HEK293 (cell line): Measurements from ENCODE around the gene SMC3.

Source experiments
- CTCF ChIA-PET: fragments of 350-600 bp; formaldehyde crosslinking; extraction: SDS; loops from one replicate; lab custom pipeline; 2021; ENCODE audit warnings: antibody characterized with exemption; lab: Yijun Ruan, JAX
- POLR2A ChIA-PET: fragments of 300-600 bp; formaldehyde crosslinking; extraction: SDS; loops from one replicate; lab custom pipeline; 2020; ENCODE audit warnings: antibody characterized with exemption, inconsistent platforms; lab: Yijun Ruan, JAX
- H3K27ac ChIP-seq: fragments of 200-500 bp; sonication (Bioruptor generic); 2 replicates; pipeline ENCODE4 v1.5.1; 2014; ENCODE audit warnings: low read depth, low read length, control low read depth, inconsistent platforms; ENCODE audit errors: extremely low read depth
- H3K36me3 ChIP-seq, 2 experiments: fragments of 200-500 bp in 1 of 2; sonication (Bioruptor generic) in 1 of 2; 1 replicate in 1 of 2; 2 replicates in 1 of 2; pipeline ENCODE4 v1.5.1; 2014 to 2017; ENCODE audit warnings: inconsistent platforms in 2 of 2, low read length in 2 of 2; ENCODE audit not compliant: control insufficient read depth in 2 of 2, insufficient read depth in 1 of 2
- H3K4me1 ChIP-seq: fragments of 200-500 bp; sonication (Bioruptor generic); 2 replicates; pipeline ENCODE4 v1.5.1; 2014; ENCODE audit warnings: mild to moderate bottlenecking, low read length, inconsistent platforms; ENCODE audit not compliant: control insufficient read depth, insufficient read depth
- H3K4me3 ChIP-seq: 2 replicates; pipeline ENCODE4 v1.5.1; 2011; ENCODE audit warnings: low read depth, mild to moderate bottlenecking, control low read depth, low read length, moderate library complexity
- H3K9me3 ChIP-seq: fragments of 200-500 bp; sonication (Bioruptor generic); 2 replicates; pipeline ENCODE4 v1.5.1; 2014; ENCODE audit warnings: low read depth, low read length, inconsistent platforms; ENCODE audit not compliant: control insufficient read depth, insufficient read depth
- BCL11A ChIP-seq: fragments of 450-650 bp; formaldehyde crosslinking; IDR thresholded peaks from 2 replicates; pipeline ENCODE4 v1.5.1; 2016; ENCODE audit warnings: low read depth, missing biosample characterization, missing genetic modification characterization
- HOXD13 ChIP-seq: sonication (generic); formaldehyde crosslinking; IDR thresholded peaks from 2 replicates; pipeline ENCODE4 v1.8.0; 2022; ENCODE audit warnings: missing genetic modification reagents, borderline replicate concordance
- SP2 ChIP-seq: fragments of 450-650 bp; formaldehyde crosslinking; IDR thresholded peaks from 2 replicates; pipeline ENCODE4 v1.5.1; 2016; ENCODE audit warnings: missing biosample characterization, missing genetic modification characterization
- ZBTB17 ChIP-seq: fragments of 450-650 bp; formaldehyde crosslinking; IDR thresholded peaks from 2 replicates; pipeline ENCODE4 v1.5.1; 2016; ENCODE audit warnings: missing biosample characterization, missing genetic modification characterization
- ZFP3 ChIP-seq: fragments of 450-650 bp; formaldehyde crosslinking; IDR thresholded peaks from 2 replicates; pipeline ENCODE4 v1.5.1; 2016; ENCODE audit warnings: low read depth, missing biosample characterization, missing genetic modification characterization
- ZNF132 ChIP-seq: fragments of 450-650 bp; formaldehyde crosslinking; IDR thresholded peaks from 2 replicates; pipeline ENCODE4 v1.5.1; 2017; ENCODE audit warnings: missing biosample characterization, missing genetic modification characterization, borderline replicate concordance
- ZNF155 ChIP-seq: fragments of 450-650 bp; formaldehyde crosslinking; IDR thresholded peaks from 2 replicates; pipeline ENCODE4 v1.5.1; 2016; ENCODE audit warnings: missing biosample characterization, missing genetic modification characterization
- ZNF16 ChIP-seq: fragments of 450-650 bp; formaldehyde crosslinking; IDR thresholded peaks from 2 replicates; pipeline ENCODE4 v1.5.1; 2016; ENCODE audit warnings: low read depth, missing biosample characterization, missing genetic modification characterization
- ZNF248 ChIP-seq: fragments of 450-650 bp; formaldehyde crosslinking; IDR thresholded peaks from 2 replicates; pipeline ENCODE4 v1.5.1; 2017; ENCODE audit warnings: missing biosample characterization, missing genetic modification characterization
- ZNF26 ChIP-seq: fragments of 450-650 bp; formaldehyde crosslinking; IDR thresholded peaks from 2 replicates; pipeline ENCODE4 v1.5.1; 2016; ENCODE audit warnings: missing biosample characterization, missing genetic modification characterization
- ZNF280D ChIP-seq: fragments of 450-650 bp; formaldehyde crosslinking; IDR thresholded peaks from 2 replicates; pipeline ENCODE4 v1.5.1; 2016; ENCODE audit warnings: missing biosample characterization, missing genetic modification characterization
- ZNF394 ChIP-seq: fragments of 450-650 bp; formaldehyde crosslinking; IDR thresholded peaks from 2 replicates; pipeline ENCODE4 v1.5.1; 2016; ENCODE audit warnings: missing biosample characterization, missing genetic modification characterization, mild to moderate bottlenecking, moderate library complexity, borderline replicate concordance
- ZNF48 ChIP-seq: fragments of 450-650 bp; formaldehyde crosslinking; IDR thresholded peaks from 2 replicates; pipeline ENCODE4 v1.5.1; 2016; ENCODE audit warnings: missing biosample characterization, missing genetic modification characterization
- ZNF660 ChIP-seq: fragments of 450-650 bp; IDR thresholded peaks from 2 replicates; pipeline ENCODE4 v1.5.1; 2018; ENCODE audit warnings: missing biosample characterization, mild to moderate bottlenecking, missing genetic modification characterization
- ZNF664 ChIP-seq: fragments of 450-650 bp; formaldehyde crosslinking; IDR thresholded peaks from 2 replicates; pipeline ENCODE4 v1.5.1; 2016; ENCODE audit warnings: missing biosample characterization, missing genetic modification characterization

SMC3 gene

GRCh38 chr10:110569122-110569521, 1.6 kb downstream of the SMC3 start:
- ChIA-PET CTCF (interaction anchor here (0.5 to 1.1 kb wide), 6 partner anchors 14 to 264 kb away, joined by 3 to 7 read pairs (median 4); partner anchors contain the start of gene SMNDC1), POLR2A (interaction anchor here (0.6 to 1.0 kb wide), 2 partner anchors 10 to 470 kb away, joined by 3 to 7 read pairs; no protein-coding TSS in a partner anchor)
- H3K27ac ChIP-seq, result no peak overlapping the region

GRCh38 chr10:110569736-110570135, 2.2 kb downstream of the SMC3 start:
- ChIA-PET POLR2A (interaction anchor here (0.6 to 1.0 kb wide), 2 partner anchors 11 to 469 kb away, joined by 3 to 7 read pairs; no protein-coding TSS in a partner anchor), CTCF (interaction anchor here (0.5 to 1.1 kb wide), 7 partner anchors 15 to 291 kb away, joined by 3 to 7 read pairs (median 3); partner anchors contain the start of gene SMNDC1)
- no peak overlapping the region for H3K27ac ChIP-seq
- TF ChIP-seq ZNF660 (tag by site-specific recombination), result 0 out of 2 replicates have a peak, but pooled peaks have one; percentile 23
- no peak for TF ChIP-seq HOXD13
- TF ChIP-seq ZNF664 (tag by site-specific recombination), result no peak
- H3K9me3 ChIP-seq, result no peaks in the 10 kb centered on the region
- H3K36me3 ChIP-seq, result peaks cover 16 to 31% of the 10 kb centered on the region in 2 experiments; a peak in 2 of 3 replicates
- H3K4me3 ChIP-seq, result no peak overlapping the region
- peaks cover 20% of the 10 kb centered on the region; the same call in 1 of the 2 replicates for H3K4me1 ChIP-seq

More at GRCh38 chr10:110569122-110569521, 1.6 kb downstream of the SMC3 start:
- no peaks in the 10 kb centered on the region for H3K9me3 ChIP-seq
- H3K36me3 ChIP-seq, result peaks cover 12 to 26% of the 10 kb centered on the region in 2 experiments; a peak in 2 of 3 replicates
- peak overlapping the region; percentile 85 for H3K4me3 ChIP-seq
- H3K4me1 ChIP-seq, result peaks cover 20% of the 10 kb centered on the region; the same call in 1 of the 2 replicates
- TF ChIP-seq ZNF248 (no peak), ZNF16 (tag by site-specific recombination) (no peak), BCL11A (tag by site-specific recombination) (no peak), ZNF155 (tag by site-specific recombination) (no peak), ZFP3 (tag by site-specific recombination) (no peak), ZNF26 (tag by site-specific recombination) (no peak), ZNF280D (no peak), ZNF132 (tag by site-specific recombination) (no peak), ZNF48 (tag by site-specific recombination) (no peak), ZNF394 (no peak)

DNA sequence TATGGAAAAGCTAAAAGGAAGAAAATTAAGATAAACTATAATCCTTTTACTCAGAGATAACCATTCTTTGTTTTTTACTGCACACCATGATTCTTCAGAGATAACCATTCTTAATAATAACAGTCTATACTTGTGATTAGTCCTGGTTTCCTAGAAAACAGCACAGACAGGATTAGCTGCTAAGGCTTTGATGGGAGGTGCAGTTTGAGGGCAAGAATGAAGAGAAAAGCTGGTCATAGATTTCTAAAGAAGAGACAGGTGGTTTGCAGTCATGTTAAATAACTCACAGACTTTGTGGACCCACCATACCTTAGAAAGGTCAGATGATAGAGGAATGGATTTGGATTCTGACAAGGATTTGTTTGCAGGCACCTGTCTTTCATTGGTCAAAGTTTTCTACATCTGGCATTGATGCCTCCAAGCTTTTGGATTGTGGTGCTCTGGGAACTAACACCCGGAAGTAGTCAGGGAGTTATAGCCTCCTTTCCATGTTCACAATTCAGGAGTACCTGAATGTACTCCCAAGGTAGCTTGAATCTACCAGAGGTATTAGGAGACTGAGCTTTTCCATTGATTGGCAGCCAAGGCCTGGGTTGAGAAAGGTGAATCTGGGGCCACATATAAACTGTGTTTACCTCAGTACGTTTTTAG, 3.7 kb downstream of the SMC3 start:
- peaks cover 20% of the 10 kb centered on the region; the same call in 1 of the 2 replicates for H3K4me1 ChIP-seq
- CTCF ChIA-PET, result interaction anchor here (0.7 to 1.6 kb wide), 3 partner anchors 9 to 218 kb away, joined by 3 to 5 read pairs (median 3); no protein-coding TSS in a partner anchor

More for the DNA sequence above, 3.7 kb downstream of the SMC3 start:
- POLR2A ChIA-PET, result no interaction called here
- TF ChIP-seq ZNF394, result peak; percentile 58; the same call in 1 of the 2 replicates
- no peak for TF ChIP-seq SP2 (tag by site-specific recombination)
- peak; percentile 77; the same call in 1 of the 2 replicates for TF ChIP-seq ZBTB17
- Histone ChIP-seq H3K27ac (no peak overlapping the region), H3K36me3 (peaks cover 21 to 45% of the 10 kb centered on the region in 2 experiments; a peak in 2 of 3 replicates), H3K9me3 (no peaks in the 10 kb centered on the region), H3K4me3 (no peak overlapping the region)
